GM19193 (cell line): ENCODE measurements around the gene SH3GL3.

Source experiments
- POLR2A ChIP-seq: IDR thresholded peaks from 4 replicates; pipeline ENCODE4 v1.6.1; 2011; ENCODE audit not compliant: insufficient read depth, insufficient read length; ENCODE audit errors: extremely low read depth

SH3GL3 gene

DNA sequence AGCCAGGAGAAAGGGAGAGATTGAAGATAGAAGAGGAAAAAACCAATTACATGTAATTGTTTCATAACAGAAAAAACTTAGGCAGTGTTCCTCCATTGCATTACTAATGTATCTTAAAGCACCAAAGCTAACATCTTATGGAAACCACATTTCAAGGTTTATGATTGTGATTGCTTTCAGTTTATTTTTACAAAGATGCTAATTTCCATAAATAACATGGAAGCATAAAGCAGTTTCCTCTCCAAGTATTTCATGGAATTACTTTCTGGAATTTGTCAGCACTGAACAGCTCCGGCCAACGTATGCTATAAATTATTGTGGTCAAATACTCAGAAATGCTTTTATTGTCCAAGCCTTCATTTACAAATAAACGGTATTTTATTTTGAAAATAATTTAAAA, 218.3 kb downstream of the SH3GL3 start:
- TF ChIP-seq POLR2A = no peak
